ENCODE measurements around the gene SMARCD3. TPM values are rescaled to one million over a fixed set of nuclear protein-coding genes. Genes with fewer than 3 reads are reported as not detected.

Gene SMARCD3
- total RNA-seq, result 5.6 and 5.8 TPM in 2 replicates

GRCh38 chr7:151248346-151249033 lies at the start of gene SMARCD3:
Gene SMARCD3, minus strand, starts transcription at chr7:151248694. Its CDS starts 132 bp downstream, at chr7:151248562.

GRCh38 chr7:151232091-151232916 lies 16.2 kb downstream of the SMARCD3 start, which contains the start of gene CHPF2:
Gene CHPF2, plus strand, starts transcription at chr7:151232483. Its CDS starts 1,529 bp downstream, at chr7:151234012.

GRCh38 chr7:151226875-151227782 lies 21.4 kb downstream of the SMARCD3 start, which contains the start of gene ABCF2:
Gene ABCF2, minus strand, starts transcription at chr7:151227205. Its CDS starts 747 bp downstream, at chr7:151226458.

GRCh38 chr7:151210087-151210854 lies 38.2 kb downstream of the SMARCD3 start, which contains the start of gene H2BK1:
Gene H2BK1, minus strand, starts transcription at chr7:151210488. Its CDS starts 170 bp downstream, at chr7:151210318.

Other genes starting within 250 kb of the SMARCD3 start
- under 0.01 and 0.07 TPM in 2 replicates for gene ATG9B, start 224.2 kb downstream of the SMARCD3 start, total RNA-seq
- gene ABCB8, start 220.2 kb downstream of the SMARCD3 start, total RNA-seq, result 31.0 and 31.9 TPM in 2 replicates
- gene ASIC3, start 200.2 kb downstream of the SMARCD3 start, total RNA-seq, result 0.07 TPM in 1 of 2 replicates, not detected in the other
- 14.5 and 14.6 TPM in 2 replicates for gene CDK5, start 190.8 kb downstream of the SMARCD3 start, total RNA-seq
- gene SLC4A2, start 189.1 kb downstream of the SMARCD3 start, total RNA-seq, result 65.5 and 69.3 TPM in 2 replicates
- 46.4 and 50.1 TPM in 2 replicates for gene FASTK, start 167.9 kb downstream of the SMARCD3 start, total RNA-seq
- gene TMUB1, start 165.2 kb downstream of the SMARCD3 start, total RNA-seq, result 13.6 and 21.9 TPM in 2 replicates
- 97.4 and 112 TPM in 2 replicates for gene AGAP3, start 162.2 kb downstream of the SMARCD3 start, total RNA-seq
- gene GBX1, start 81.0 kb downstream of the SMARCD3 start, total RNA-seq, result not detected in 2 replicates
- gene ASB10, start 61.4 kb downstream of the SMARCD3 start, total RNA-seq, result not detected in 2 replicates
- gene H2BK1, start 38.2 kb downstream of the SMARCD3 start, total RNA-seq, result not detected in 2 replicates
- gene ABCF2, start 21.5 kb downstream of the SMARCD3 start, total RNA-seq, result 77.8 and 86.2 TPM in 2 replicates
- 59.7 and 61.5 TPM in 2 replicates for gene CHPF2, start 16.2 kb downstream of the SMARCD3 start, total RNA-seq
- 48.6 and 52.5 TPM in 2 replicates for gene NUB1, start 93.1 kb upstream of the SMARCD3 start, total RNA-seq
- not detected in 2 replicates for gene WDR86, start 161.3 kb upstream of the SMARCD3 start, total RNA-seq
- not detected in 2 replicates for gene CRYGN, start 191.4 kb upstream of the SMARCD3 start, total RNA-seq